ENCODE measurements around the gene PPM1E.
"Not testable (repeated sequence)": the region's sequence is repeated elsewhere in the genome, so short reads cannot be mapped to it uniquely, and the experiment has no call there.

Gene PPM1E

GRCh38 chr17:58753026-58753425 is 2.6 kb upstream of the PPM1E start:
- H3K4me3 ChIP-seq (ENCODE audit: low read length): no peak overlapping the region
- no peaks in the 10 kb centered on the region for H3K36me3 ChIP-seq (ENCODE audit: control insufficient read depth, insufficient read depth, low read length)
- peaks cover 6% of the 10 kb centered on the region for H3K4me1 ChIP-seq (ENCODE audit: control insufficient read depth, insufficient read depth, low read length)
- H3K9me3 ChIP-seq (ENCODE audit: control insufficient read depth, low read length): no peaks in the 10 kb centered on the region
- no peak overlapping the region for H3K9ac ChIP-seq (ENCODE audit: low read length)
- peaks cover 27% of the 10 kb centered on the region for H3K27me3 ChIP-seq (ENCODE audit: control insufficient read depth, insufficient read depth, low read length)

- Histone ChIP-seq H3K4me3 (ENCODE audit: low read length) (peak overlapping the region; percentile 22), H3K9me3 (ENCODE audit: control insufficient read depth, low read length) (no peaks in the 10 kb centered on the region), H3K36me3 (ENCODE audit: control insufficient read depth, insufficient read depth, low read length) (no peaks in the 10 kb centered on the region), H3K27me3 (ENCODE audit: control insufficient read depth, insufficient read depth, low read length) (peaks cover 34% of the 10 kb centered on the region), H3K9ac (ENCODE audit: low read length) (no peak overlapping the region), H3K4me1 (ENCODE audit: control insufficient read depth, insufficient read depth, low read length) (peaks cover 6% of the 10 kb centered on the region)
Observed at GRCh38 chr17:58755269-58755576, 431 bp upstream of the PPM1E start.

- H3K9ac ChIP-seq (ENCODE audit: low read length): peak overlapping the region; percentile 28
- H3K4me3 ChIP-seq (ENCODE audit: low read length): peak overlapping the region; percentile 22
- H3K9me3 ChIP-seq (ENCODE audit: control insufficient read depth, low read length): no peaks in the 10 kb centered on the region
- H3K4me1 ChIP-seq (ENCODE audit: control insufficient read depth, insufficient read depth, low read length): peaks cover 6% of the 10 kb centered on the region
- H3K36me3 ChIP-seq (ENCODE audit: control insufficient read depth, insufficient read depth, low read length): no peaks in the 10 kb centered on the region
- H3K27me3 ChIP-seq (ENCODE audit: control insufficient read depth, insufficient read depth, low read length): peaks cover 38% of the 10 kb centered on the region
Observed at GRCh38 chr17:58756246-58757161, 850 bp downstream of the PPM1E start.

GRCh38 chr17:58757162-58757613 is 1.5 kb downstream of the PPM1E start:
- H3K36me3 ChIP-seq (ENCODE audit: control insufficient read depth, insufficient read depth, low read length): no peaks in the 10 kb centered on the region
- no peak overlapping the region for H3K4me3 ChIP-seq (ENCODE audit: low read length)
- no peaks in the 10 kb centered on the region for H3K9me3 ChIP-seq (ENCODE audit: control insufficient read depth, low read length)
- peaks cover 6% of the 10 kb centered on the region for H3K4me1 ChIP-seq (ENCODE audit: control insufficient read depth, insufficient read depth, low read length)
- no peak overlapping the region for H3K9ac ChIP-seq (ENCODE audit: low read length)
- H3K27me3 ChIP-seq (ENCODE audit: control insufficient read depth, insufficient read depth, low read length): peaks cover 38% of the 10 kb centered on the region

GRCh38 chr17:58758890-58759289 is 3.2 kb downstream of the PPM1E start:
- Histone ChIP-seq H3K9me3 (ENCODE audit: control insufficient read depth, low read length) (no peaks in the 10 kb centered on the region), H3K9ac (ENCODE audit: low read length) (no peak overlapping the region), H3K36me3 (ENCODE audit: control insufficient read depth, insufficient read depth, low read length) (no peaks in the 10 kb centered on the region), H3K4me3 (ENCODE audit: low read length) (no peak overlapping the region), H3K4me1 (ENCODE audit: control insufficient read depth, insufficient read depth, low read length) (peaks cover 6% of the 10 kb centered on the region), H3K27me3 (ENCODE audit: control insufficient read depth, insufficient read depth, low read length) (peaks cover 38% of the 10 kb centered on the region)

DNA sequence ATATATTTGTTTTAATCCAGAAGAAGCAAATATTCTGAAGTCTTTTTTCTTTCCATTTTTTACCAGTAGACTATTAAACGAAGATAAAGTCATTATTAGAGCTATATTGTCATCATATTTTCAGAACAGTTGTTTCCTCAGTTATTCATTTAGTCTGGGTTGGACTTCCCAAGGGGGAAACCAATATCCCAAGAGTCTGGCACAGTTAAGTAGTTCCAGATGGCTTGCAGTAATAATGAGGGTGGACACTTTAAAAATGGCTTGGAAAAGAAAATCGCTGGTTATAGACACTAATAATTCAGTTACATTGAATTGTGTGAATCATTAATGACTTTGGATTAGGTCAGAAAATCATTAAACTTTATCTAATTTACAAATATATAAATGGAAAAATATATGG is 3.9 kb downstream of the PPM1E start:
- Histone ChIP-seq H3K36me3 (ENCODE audit: control insufficient read depth, insufficient read depth, low read length) (no peaks in the 10 kb centered on the region), H3K4me3 (ENCODE audit: low read length) (no peak overlapping the region), H3K9ac (ENCODE audit: low read length) (no peak overlapping the region), H3K4me1 (ENCODE audit: control insufficient read depth, insufficient read depth, low read length) (peaks cover 6% of the 10 kb centered on the region), H3K9me3 (ENCODE audit: control insufficient read depth, low read length) (no peaks in the 10 kb centered on the region), H3K27me3 (ENCODE audit: control insufficient read depth, insufficient read depth, low read length) (peaks cover 38% of the 10 kb centered on the region)

GRCh38 chr17:58760248-58760647 is 4.6 kb downstream of the PPM1E start:
- H3K4me3 ChIP-seq (ENCODE audit: low read length): no peak overlapping the region
- peaks cover 33% of the 10 kb centered on the region for H3K27me3 ChIP-seq (ENCODE audit: control insufficient read depth, insufficient read depth, low read length)
- H3K4me1 ChIP-seq (ENCODE audit: control insufficient read depth, insufficient read depth, low read length): peaks cover 6% of the 10 kb centered on the region
- no peak overlapping the region for H3K9ac ChIP-seq (ENCODE audit: low read length)
- no peaks in the 10 kb centered on the region for H3K9me3 ChIP-seq (ENCODE audit: control insufficient read depth, low read length)
- no peaks in the 10 kb centered on the region for H3K36me3 ChIP-seq (ENCODE audit: control insufficient read depth, insufficient read depth, low read length)

DNA sequence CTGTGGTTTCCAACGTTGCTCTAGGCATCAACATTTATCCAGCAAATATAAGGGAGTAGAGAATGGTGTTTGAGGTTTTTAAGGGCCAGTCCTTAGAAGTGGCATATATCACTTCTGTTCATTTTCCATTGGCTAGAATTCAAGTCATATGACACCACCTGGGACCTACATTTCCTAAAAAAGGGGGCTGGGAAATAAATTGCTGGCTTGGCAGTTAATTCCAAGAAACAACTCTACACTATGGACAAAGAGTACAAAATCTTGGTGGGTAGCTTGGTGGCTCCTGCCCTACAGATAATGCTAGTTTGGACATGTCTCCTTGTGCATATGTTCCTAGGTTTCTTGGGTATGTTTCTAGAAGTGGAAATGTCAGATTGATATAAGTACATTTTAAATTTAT is 7.6 kb downstream of the PPM1E start:
- H3K27me3 ChIP-seq (ENCODE audit: control insufficient read depth, insufficient read depth, low read length): peaks cover 10% of the 10 kb centered on the region
- H3K4me3 ChIP-seq (ENCODE audit: low read length): no peak overlapping the region
- no peak overlapping the region for H3K9ac ChIP-seq (ENCODE audit: low read length)
- H3K36me3 ChIP-seq (ENCODE audit: control insufficient read depth, insufficient read depth, low read length): no peaks in the 10 kb centered on the region
- no peaks in the 10 kb centered on the region for H3K4me1 ChIP-seq (ENCODE audit: control insufficient read depth, insufficient read depth, low read length)
- H3K9me3 ChIP-seq (ENCODE audit: control insufficient read depth, low read length): no peaks in the 10 kb centered on the region

- Histone ChIP-seq H3K9ac (ENCODE audit: low read length) (no peak overlapping the region), H3K27me3 (ENCODE audit: control insufficient read depth, insufficient read depth, low read length) (peaks cover 3% of the 10 kb centered on the region), H3K4me1 (ENCODE audit: control insufficient read depth, insufficient read depth, low read length) (no peaks in the 10 kb centered on the region), H3K36me3 (ENCODE audit: control insufficient read depth, insufficient read depth, low read length) (no peaks in the 10 kb centered on the region), H3K9me3 (ENCODE audit: control insufficient read depth, low read length) (no peaks in the 10 kb centered on the region), H3K4me3 (ENCODE audit: low read length) (no peak overlapping the region)
Observed at GRCh38 chr17:58764373-58764772, 8.7 kb downstream of the PPM1E start.

GRCh38 chr17:58778482-58778881 is 22.8 kb downstream of the PPM1E start:
- not testable (repeated sequence) for H3K27me3 ChIP-seq (ENCODE audit: control insufficient read depth, insufficient read depth, low read length); H3K36me3 ChIP-seq (ENCODE audit: control insufficient read depth, insufficient read depth, low read length); H3K4me1 ChIP-seq (ENCODE audit: control insufficient read depth, insufficient read depth, low read length); H3K9me3 ChIP-seq (ENCODE audit: control insufficient read depth, low read length); H3K9ac ChIP-seq (ENCODE audit: low read length); H3K4me3 ChIP-seq (ENCODE audit: low read length)

GRCh38 chr17:58779446-58779845 is 23.8 kb downstream of the PPM1E start:
- no peaks in the 10 kb centered on the region for H3K36me3 ChIP-seq (ENCODE audit: control insufficient read depth, insufficient read depth, low read length)
- no peaks in the 10 kb centered on the region for H3K4me1 ChIP-seq (ENCODE audit: control insufficient read depth, insufficient read depth, low read length)
- H3K27me3 ChIP-seq (ENCODE audit: control insufficient read depth, insufficient read depth, low read length): no peaks in the 10 kb centered on the region
- no peak overlapping the region for H3K4me3 ChIP-seq (ENCODE audit: low read length)
- no peak overlapping the region for H3K9ac ChIP-seq (ENCODE audit: low read length)
- no peaks in the 10 kb centered on the region for H3K9me3 ChIP-seq (ENCODE audit: control insufficient read depth, low read length)

DNA sequence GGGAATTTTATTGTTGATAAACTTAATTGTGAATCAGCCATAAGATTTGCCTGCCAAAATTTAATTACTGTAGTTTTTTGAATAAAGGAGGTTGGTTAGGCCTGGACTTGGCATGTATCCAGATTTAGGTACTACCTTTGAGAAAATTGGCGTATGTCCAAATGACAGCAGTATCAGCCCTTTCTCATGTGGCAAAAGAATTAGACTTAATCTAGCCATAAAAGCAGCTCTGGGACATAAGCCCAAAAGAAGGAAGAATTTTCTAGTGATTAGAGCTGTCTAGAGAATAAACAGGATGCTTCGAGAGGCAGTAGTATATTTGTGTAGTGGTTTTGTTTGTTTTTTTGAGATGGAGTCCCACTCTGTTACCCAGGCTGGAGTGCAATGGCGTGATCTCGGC is 27.7 kb downstream of the PPM1E start:
- Histone ChIP-seq H3K4me3 (ENCODE audit: low read length) (no peak overlapping the region), H3K4me1 (ENCODE audit: control insufficient read depth, insufficient read depth, low read length) (no peaks in the 10 kb centered on the region), H3K9me3 (ENCODE audit: control insufficient read depth, low read length) (no peaks in the 10 kb centered on the region), H3K36me3 (ENCODE audit: control insufficient read depth, insufficient read depth, low read length) (no peaks in the 10 kb centered on the region), H3K9ac (ENCODE audit: low read length) (no peak overlapping the region), H3K27me3 (ENCODE audit: control insufficient read depth, insufficient read depth, low read length) (no peaks in the 10 kb centered on the region)

Data from mucosa of stomach (tissue), 1 donor.